Psoas muscle (tissue), 8 donors: ENCODE measurements around the gene ERCC3. TPM values are rescaled to one million over a fixed set of nuclear protein-coding genes. Genes with fewer than 3 reads are reported as not detected.

Experiments
- ATAC-seq, 4 donors: fragments of 200-7000 bp; cut with Tn5 transposase; one replicate each; pipeline ENCODE4 v1.9.1; 2020; ENCODE audit warnings: moderate library complexity in 3 of 4, mild to moderate bottlenecking in 2 of 4
- DNase-seq, 2 donors: peaks; one replicate each; pipeline ENCODE4 v3.0.0-alpha.2; 2020
- H3K27ac ChIP-seq: fragments of 200-600 bp; one replicate; pipeline ENCODE4 v1.8.0; 2022
- H3K27me3 ChIP-seq, 3 donors: fragments of 200-600 bp in 1 of 3; one replicate each; pipeline versions ENCODE4 v1.6.1 to v1.8.0; 2013 to 2022; ENCODE audit warnings: low read length in 2 of 3, mild to moderate bottlenecking in 2 of 3, moderate library complexity in 1 of 3; ENCODE audit not compliant: insufficient read depth in 3 of 3
- H3K36me3 ChIP-seq, 2 donors: fragments of 200-600 bp in 1 of 2; one replicate each; pipeline versions ENCODE4 v1.6.1 to v1.8.0; 2013 to 2022; ENCODE audit warnings: low read depth in 1 of 2, mild to moderate bottlenecking in 1 of 2, moderate library complexity in 1 of 2; ENCODE audit not compliant: insufficient read depth in 1 of 2
- H3K4me1 ChIP-seq: fragments of 200-600 bp; one replicate; pipeline ENCODE4 v1.8.0; 2022
- H3K4me3 ChIP-seq: fragments of 200-600 bp; one replicate; pipeline ENCODE4 v1.8.0; 2022; ENCODE audit warnings: mild to moderate bottlenecking
- H3K9me3 ChIP-seq: fragments of 200-600 bp; one replicate; pipeline ENCODE4 v1.8.0; 2022
- CTCF ChIP-seq: fragments of 200-600 bp; IDR thresholded peaks from one replicate; pipeline ENCODE4 v1.8.0; 2022; ENCODE audit warnings: antibody characterized with exemption
- WGBS, 3 donors: extraction: QIAGEN DNeasy Blood & Tissue Kit; methylation state at CpG; one replicate each; pipeline versions ENCODE4 v1.1.6 to v1.1.7; 2013; 5-methylcytosine and 5-hydroxymethylcytosine counted together
- intact Hi-C, 2 donors: fragments of 100-400 bp; cut with DNase I; formaldehyde crosslinking; loops; one replicate each; pipeline versions ENCODE4 v1.11.0 to v1.14.2; 2022
- polyA plus RNA-seq, 3 donors: library from polyadenylated mRNA; stranded (reverse); fragments of 200-250 nt; gene quantifications; one replicate each; pipeline ENCODE4 v1.2.3, GENCODE V29; 2013
- total RNA-seq, 4 donors: library from RNA; stranded (reverse); fragmentation: NEBNext Ultra II Directional in 2 of 4; extraction: Animal tissue kit (Norgen Biotek cat#: 25700) in 2 of 4; gene quantifications; one replicate each; pipeline versions ENCODE4 v1.2.1 to v1.2.4, GENCODE V29; 2021 to 2023
- donor health status: healthy with polysubstance abuse.
- donor health status: DM: no; HTN: no; CAD: no; lungs with moderate emphysema.
- donor health status: Bipolar disorder and iron deficiency.
- donor health status: healthy.
- donor health status: DM: yes; HTN: yes; CAD: no.
- donor health status: DM: no; HTN: no; CAD: no.
- donor health status: DM: no; HTN: no; CAD: no.
- donor health status: DM: yes; HTN: yes; CAD: no.

ERCC3 gene
- total and polyA plus RNA-seq, 7 donors = 22.2 to 54.9 (median 28.2) TPM

- intact Hi-C loops = no loop called here
- ATAC-seq (no peak), DNase-seq (no peak)
- Histone ChIP-seq H3K9me3 (peaks cover 4% of the 10 kb centered on the region), H3K27me3 (no peaks in the 10 kb centered on the region), H3K4me3 (no peak overlapping the region), H3K36me3 (no peaks in the 10 kb centered on the region), H3K27ac (no peak overlapping the region), H3K4me1 (no peaks in the 10 kb centered on the region)
- 81 to 88% (median 86%) methylated on average over 6 of the region's 6 CpGs for WGBS, 3 donors
- TF ChIP-seq CTCF = no peak
Measured at GRCh38 chr2:127235082-127235702, 58.8 kb downstream of the ERCC3 start.

GRCh38 chr2:127233710-127234109, 60.2 kb downstream of the ERCC3 start:
- no peaks in the 10 kb centered on the region for H3K4me1 ChIP-seq
- intact Hi-C loops = no loop called here
- TF ChIP-seq CTCF = no peak

GRCh38 chr2:127231130-127231865, 62.6 kb downstream of the ERCC3 start:
- Histone ChIP-seq H3K36me3 (no peaks in the 10 kb centered on the region), H3K27me3 (peaks cover 0 to 14% (median 0%) of the 10 kb centered on the region in 3 donors), H3K4me1 (no peaks in the 10 kb centered on the region), H3K4me3 (no peak overlapping the region), H3K27ac (no peak overlapping the region), H3K9me3 (peaks cover 4% of the 10 kb centered on the region)
- 86 to 90% (median 90%) methylated on average over 6 of the region's 6 CpGs for WGBS, 3 donors
- DNase-seq (no peak), ATAC-seq (no peak)
- intact Hi-C loops = no loop called here
- TF ChIP-seq CTCF = no peak

More at GRCh38 chr2:127233710-127234109, 60.2 kb downstream of the ERCC3 start:
- DNase-seq (no peak), ATAC-seq (no peak)
- Histone ChIP-seq H3K27ac (no peak overlapping the region), H3K4me3 (no peak overlapping the region), H3K27me3 (no peaks in the 10 kb centered on the region), H3K36me3 (no peaks in the 10 kb centered on the region), H3K9me3 (peaks cover 4% of the 10 kb centered on the region)
- 95 to 96% (median 96%) methylated on average over 8 of the region's 8 CpGs for WGBS, 3 donors

- peaks cover 0 to 28% (median 0%) of the 10 kb centered on the region in 3 donors for H3K27me3 ChIP-seq
- intact Hi-C loops = no loop called here
- WGBS, 3 donors = 92 to 97% (median 92%) methylated on average over 4 of the region's 4 CpGs
- no peaks in the 10 kb centered on the region for H3K36me3 ChIP-seq
- H3K4me1 ChIP-seq = no peaks in the 10 kb centered on the region
- no peak overlapping the region for H3K4me3 ChIP-seq
- no peak for ATAC-seq
- no peak for DNase-seq
- TF ChIP-seq CTCF = no peak
- H3K27ac ChIP-seq = no peak overlapping the region
- H3K9me3 ChIP-seq = peaks cover 4% of the 10 kb centered on the region
Measured at GRCh38 chr2:127229555-127229954, 64.4 kb downstream of the ERCC3 start.
